GM18498 (cell line): Measurements from ENCODE around the gene OSTN.
A peak's percentile ranks its signal among the peaks of the same experiment; 100 is the strongest.
"Not testable (repeated sequence)": the region's sequence is repeated elsewhere in the genome, so short reads cannot be mapped to it uniquely, and the experiment has no call there.

Experiments used
- ATAC-seq: cut with Tn5 transposase; IDR thresholded peaks from one replicate; pipeline ENCODE4 v1.9.1; 2021; ENCODE audit warnings: mild to moderate bottlenecking, moderate library complexity; ENCODE audit not compliant: unreplicated experiment

OSTN gene

GRCh38 chr3:191263365-191263764, 64.3 kb downstream of the OSTN start:
- peak; percentile 91 for ATAC-seq

- ATAC-seq, result no peak
Observed at GRCh38 chr3:191263850-191264249, 64.8 kb downstream of the OSTN start.

GRCh38 chr3:191268737-191269136, 69.7 kb downstream of the OSTN start:
- no peak for ATAC-seq

- ATAC-seq, result peak; percentile 84
Observed at GRCh38 chr3:191269289-191270085, 70.4 kb downstream of the OSTN start.

- ATAC-seq, result not testable (repeated sequence)
Observed at GRCh38 chr3:191275244-191275643, 76.2 kb downstream of the OSTN start.

GRCh38 chr3:191275751-191276150, 76.7 kb downstream of the OSTN start:
- ATAC-seq, result no peak

- no peak for ATAC-seq
Observed at GRCh38 chr3:191280111-191280510, 81.1 kb downstream of the OSTN start.

- ATAC-seq, result no peak
Observed at GRCh38 chr3:191280882-191281281, 81.8 kb downstream of the OSTN start.

GRCh38 chr3:191282251-191283185, 83.5 kb downstream of the OSTN start:
- no peak for ATAC-seq

GRCh38 chr3:191283400-191283799, 84.4 kb downstream of the OSTN start:
- ATAC-seq, result no peak

GRCh38 chr3:191290311-191291025, 91.4 kb downstream of the OSTN start:
- peak; percentile 88 for ATAC-seq

- ATAC-seq, result no peak
Observed at GRCh38 chr3:191292243-191293015, 93.4 kb downstream of the OSTN start.

GRCh38 chr3:191294291-191294690, 95.2 kb downstream of the OSTN start:
- ATAC-seq, result no peak

GRCh38 chr3:191296041-191296541, 97.0 kb downstream of the OSTN start:
- peak; percentile 89 for ATAC-seq

GRCh38 chr3:191298846-191299245, 99.8 kb downstream of the OSTN start:
- ATAC-seq, result no peak

- peak; percentile 35 for ATAC-seq
Observed at GRCh38 chr3:191300422-191300821, 101.4 kb downstream of the OSTN start.

GRCh38 chr3:191301017-191301416, 102.0 kb downstream of the OSTN start:
- peak; percentile 80 for ATAC-seq

- no peak for ATAC-seq
Observed at GRCh38 chr3:191301782-191302411, 102.9 kb downstream of the OSTN start.

- ATAC-seq, result no peak
Observed at GRCh38 chr3:191302451-191302850, 103.4 kb downstream of the OSTN start.

GRCh38 chr3:191303596-191303995, 104.6 kb downstream of the OSTN start:
- no peak for ATAC-seq
